PC-9 (cell line): ENCODE data around the gene BAHD1. TPM values are rescaled to one million over a fixed set of nuclear protein-coding genes. Genes with fewer than 3 reads are reported as not detected.

Experiments used
- BruUV-seq: library from RNA; stranded (reverse); fragments of 400-500 nt; replicated peaks from 2 replicates; lab custom pipeline; 2021; lab: Mats Ljungman, UMichigan
- CTCF ChIA-PET: fragments of 300-600 bp; sonication (Branson Sonifier 250); formaldehyde crosslinking; loops from one replicate; lab custom pipeline; 2022; ENCODE audit warnings: antibody characterized with exemption; lab: Charles Lee
- POLR2A ChIA-PET: fragments of 300-600 bp; sonication (Branson Sonifier 250); formaldehyde crosslinking; loops from one replicate; lab custom pipeline; 2022; ENCODE audit warnings: antibody characterized with exemption; ENCODE audit not compliant: unreplicated experiment; lab: Charles Lee
- DNase-seq, 2 experiments: peaks; one replicate each; pipeline versions ENCODE4 v3.0.0 to v3.0.0-alpha.2; 2015 to 2022; ENCODE audit warnings: mixed read lengths in 1 of 2
- H2AFZ ChIP-seq: fragments of 200-600 bp; sonication (generic); 2 replicates; pipeline ENCODE4 v1.8.1; 2017; ENCODE audit warnings: antibody characterized with exemption
- H3F3A ChIP-seq: fragments of 200-600 bp; sonication (generic); 2 replicates; pipeline ENCODE4 v1.8.1; 2017; ENCODE audit warnings: antibody characterized with exemption, mild to moderate bottlenecking, low read depth; ENCODE audit not compliant: insufficient read depth
- H3K27ac ChIP-seq: fragments of 200-600 bp; sonication (generic); 2 replicates; pipeline ENCODE4 v1.6.1; 2016; ENCODE audit warnings: mixed run types
- H3K27me3 ChIP-seq: fragments of 200-600 bp; sonication (generic); 2 replicates; pipeline ENCODE4 v1.6.1; 2016; ENCODE audit warnings: low read depth, mixed run types; ENCODE audit not compliant: insufficient read depth
- H3K36me3 ChIP-seq: fragments of 200-600 bp; sonication (generic); 2 replicates; pipeline ENCODE4 v1.6.1; 2016; ENCODE audit warnings: low read depth, mixed run types
- H3K4me1 ChIP-seq: fragments of 200-600 bp; sonication (generic); replicated peaks from 2 replicates; pipeline ENCODE4 v1.6.1; 2016; ENCODE audit warnings: mixed run types; ENCODE audit not compliant: insufficient read depth
- H3K4me2 ChIP-seq: fragments of 200-600 bp; sonication (generic); 2 replicates; pipeline ENCODE4 v1.6.1; 2017; ENCODE audit warnings: mixed run types
- H3K4me3 ChIP-seq: fragments of 200-600 bp; sonication (generic); 2 replicates; pipeline ENCODE4 v1.6.1; 2016; ENCODE audit warnings: mixed run types
- H3K79me2 ChIP-seq: fragments of 200-600 bp; sonication (generic); 2 replicates; pipeline ENCODE4 v1.6.1; 2017; ENCODE audit warnings: low read depth, mixed run types
- H3K9me2 ChIP-seq: fragments of 200-600 bp; sonication (generic); 2 replicates; pipeline ENCODE4 v1.8.1; 2017; ENCODE audit warnings: mild to moderate bottlenecking; ENCODE audit not compliant: insufficient read depth
- H3K9me3 ChIP-seq: fragments of 200-600 bp; sonication (generic); 2 replicates; pipeline ENCODE4 v1.8.1; 2016; ENCODE audit warnings: low read depth; ENCODE audit not compliant: insufficient read depth
- H4K20me1 ChIP-seq: fragments of 200-600 bp; sonication (generic); 2 replicates; pipeline ENCODE4 v1.8.1; 2017; ENCODE audit not compliant: insufficient read depth
- CTCF ChIP-seq: fragments of 200-600 bp; sonication (generic); conservative IDR thresholded peaks from 2 replicates; pipeline ENCODE4 v1.6.1; 2017; ENCODE audit warnings: mixed run types, antibody characterized with exemption, mild to moderate bottlenecking, moderate library complexity
- EZH2 ChIP-seq: fragments of 200-600 bp; sonication (generic); IDR thresholded peaks from 2 replicates; pipeline ENCODE4 v1.8.0; 2017; ENCODE audit warnings: antibody characterized with exemption, low read depth
- intact Hi-C: fragments of 100-400 bp; cut with micrococcal nuclease; formaldehyde crosslinking; loops from one replicate; pipeline ENCODE4 v1.10.0; 2022; ENCODE audit not compliant: unreplicated experiment
- total RNA-seq: library from RNA; stranded (reverse); gene quantifications from 2 replicates; pipeline ENCODE4 v1.2.3, GENCODE V29; 2021

Gene BAHD1
- total RNA-seq, 1 experiment from 2014 or later, result 19.1 TPM

DNA sequence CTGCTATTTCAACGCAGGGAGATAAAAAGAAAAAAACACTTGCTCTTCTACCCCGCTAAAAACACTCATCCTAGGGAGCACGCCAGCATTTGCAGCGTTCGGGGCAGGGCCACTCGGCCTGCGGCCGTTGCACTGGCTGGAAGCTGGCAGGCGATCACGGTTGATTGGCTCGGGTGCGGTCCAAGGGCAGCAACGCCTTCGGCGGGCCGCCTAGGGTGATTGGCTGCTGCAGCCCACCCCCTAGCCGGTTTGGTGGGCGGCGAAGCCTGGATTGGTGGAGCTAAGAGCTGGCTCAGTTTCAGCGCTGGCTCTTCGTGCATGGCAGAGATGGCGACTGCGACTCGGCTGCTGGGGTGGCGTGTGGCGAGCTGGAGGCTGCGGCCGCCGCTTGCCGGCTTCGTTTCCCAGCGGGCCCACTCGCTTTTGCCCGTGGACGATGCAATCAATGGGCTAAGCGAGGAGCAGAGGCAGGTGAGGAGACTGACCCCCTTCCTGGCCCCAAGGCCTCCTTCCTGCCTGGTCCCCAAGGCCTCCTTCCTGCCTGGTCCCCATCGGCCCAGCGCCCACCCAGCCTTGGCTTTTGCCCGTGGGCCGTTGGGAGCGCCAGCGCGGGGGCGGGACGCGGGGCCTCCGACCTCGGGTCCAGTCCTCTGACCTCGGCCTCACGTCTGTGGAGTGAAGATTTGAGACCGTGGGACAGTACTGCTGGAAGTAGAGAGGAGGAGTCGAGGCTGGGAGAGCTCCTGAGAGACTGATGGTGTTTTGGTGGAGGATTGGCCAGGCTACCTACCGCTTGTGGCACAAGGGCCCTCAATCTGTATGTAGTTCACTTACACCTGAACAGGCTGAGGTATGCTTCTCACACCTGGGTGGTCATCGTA is 35.0 kb upstream of the BAHD1 start, which contains the start of gene IVD:
IVD (plus strand) TSS at position 295 of the 881 bp plus-strand sequence; CDS start at position 328, 33 bp downstream.
- H3K79me2 ChIP-seq, result peaks cover 28% of the 10 kb centered on the region
- no peaks in the 10 kb centered on the region for H3K9me3 ChIP-seq
- CTCF ChIA-PET, result interaction anchor here (0.5 to 0.7 kb wide), 2 partner anchors 117 to 436 kb away, joined by 3 read pairs; no protein-coding TSS in a partner anchor
- no peaks in the 10 kb centered on the region for H3K9me2 ChIP-seq
- peak within 1 kb of the TSS; percentile 90 for H2AFZ ChIP-seq
- H3K4me2 ChIP-seq, result peak within 1 kb of the TSS; percentile 92
- H3F3A ChIP-seq, result peaks cover 10% of the 10 kb centered on the region
- H4K20me1 ChIP-seq, result no peaks in the 10 kb centered on the region
- DNase-seq, result peak; percentile 85 to 96
- peaks cover 3% of the 10 kb centered on the region; the same call in 1 of the 2 replicates for H3K36me3 ChIP-seq
- H3K4me1 ChIP-seq, result peaks cover 19% of the 10 kb centered on the region
- TSS peak; percentile 56 for BruUV-seq
- peak within 1 kb of the TSS; percentile 96 for H3K4me3 ChIP-seq
- intact Hi-C loops, result no loop called here
- POLR2A ChIA-PET, result interaction anchor here (0.6 to 0.7 kb wide), 2 partner anchors 22 to 167 kb away, joined by 4 to 13 read pairs; no protein-coding TSS in a partner anchor
- H3K27ac ChIP-seq, result peak within 1 kb of the TSS; percentile 80
- H3K27me3 ChIP-seq, result no peaks in the 10 kb centered on the region
- TF ChIP-seq CTCF (no peak), EZH2 (no peak)

GRCh38 chr15:40407330-40407990 is 33.3 kb upstream of the BAHD1 start:
- peaks cover 10% of the 10 kb centered on the region for H3F3A ChIP-seq
- no peak for DNase-seq
- intact Hi-C loops, result no loop called here
- no peaks in the 10 kb centered on the region for H3K27me3 ChIP-seq
- H2AFZ ChIP-seq, result no peak overlapping the region
- peaks cover 19% of the 10 kb centered on the region for H3K4me1 ChIP-seq
- TF ChIP-seq EZH2, result no peak
- no peak for TF ChIP-seq CTCF
- ChIA-PET POLR2A (no interaction called here), CTCF (interaction anchor here (0.5 to 0.6 kb wide), 2 partner anchors 10 to 135 kb away, joined by 3 to 9 read pairs; no protein-coding TSS in a partner anchor)
- no peaks in the 10 kb centered on the region for H3K9me2 ChIP-seq
- no peaks in the 10 kb centered on the region for H4K20me1 ChIP-seq
- no peaks in the 10 kb centered on the region for H3K9me3 ChIP-seq
- peaks cover 12% of the 10 kb centered on the region; the same call in 1 of the 2 replicates for H3K36me3 ChIP-seq
- peaks cover 28% of the 10 kb centered on the region for H3K79me2 ChIP-seq
- peak overlapping the region; percentile 96; the same call in 1 of the 2 replicates for H3K4me3 ChIP-seq
- BruUV-seq, result no TSS peak
- H3K4me2 ChIP-seq, result peak overlapping the region; percentile 92; the same call in 1 of the 2 replicates
- H3K27ac ChIP-seq, result no peak overlapping the region

GRCh38 chr15:40409366-40409765 is 31.4 kb upstream of the BAHD1 start:
- no TSS peak for BruUV-seq
- Histone ChIP-seq H3K27me3 (no peaks in the 10 kb centered on the region), H3F3A (peaks cover 10% of the 10 kb centered on the region), H3K79me2 (peaks cover 28% of the 10 kb centered on the region), H4K20me1 (no peaks in the 10 kb centered on the region), H2AFZ (no peak overlapping the region), H3K4me1 (peaks cover 16% of the 10 kb centered on the region), H3K36me3 (peaks cover 12% of the 10 kb centered on the region; the same call in 1 of the 2 replicates), H3K9me2 (no peaks in the 10 kb centered on the region), H3K4me3 (no peak overlapping the region), H3K4me2 (no peak overlapping the region), H3K9me3 (no peaks in the 10 kb centered on the region), H3K27ac (no peak overlapping the region)
- TF ChIP-seq EZH2, result no peak
- TF ChIP-seq CTCF, result no peak
- no peak for DNase-seq
- intact Hi-C loops, result no loop called here
- POLR2A ChIA-PET, result no interaction called here
- CTCF ChIA-PET, result interaction anchor here (0.6 kb wide), 1 partner anchor 494 kb away, joined by 3 read pairs; no protein-coding TSS in a partner anchor
